Endothelial cell of umbilical vein (primary cell): ENCODE results near the gene DGKB.

ENCODE experiments used
- CTCF ChIP-seq, 2 donors: IDR thresholded peaks; 1 replicate in 1 of 2; 2 replicates in 1 of 2; pipeline ENCODE4 v1.5.1; 2011; ENCODE audit warnings: low read length in 2 of 2, mild to moderate bottlenecking in 2 of 2, moderate library complexity in 2 of 2, control low read depth in 1 of 2, inconsistent platforms in 1 of 2, low read depth in 1 of 2; ENCODE audit not compliant: insufficient read depth in 1 of 2; ENCODE audit errors: extremely low read depth in 1 of 2
- EZH2 ChIP-seq: IDR thresholded peaks from 2 replicates; pipeline ENCODE4 v1.6.1; 2012; ENCODE audit warnings: borderline replicate concordance, low read depth, mild to moderate bottlenecking, moderate library complexity, low read length, inconsistent platforms; ENCODE audit not compliant: severe bottlenecking
- FOS ChIP-seq: IDR thresholded peaks from 2 replicates; pipeline ENCODE4 v1.6.1; 2011; ENCODE audit warnings: mild to moderate bottlenecking, low read length, moderate library complexity, borderline replicate concordance; ENCODE audit not compliant: insufficient read depth
- MYC ChIP-seq: IDR thresholded peaks from one replicate; pipeline ENCODE4 v1.6.1; 2011; ENCODE audit warnings: mild to moderate bottlenecking, low read depth, low read length
- POLR2AphosphoS5 ChIP-seq: IDR thresholded peaks from 2 replicates; pipeline ENCODE4 v1.6.1; 2012; ENCODE audit warnings: low read depth, mild to moderate bottlenecking, control low read depth, low read length, moderate library complexity; ENCODE audit not compliant: insufficient read depth

GRCh38 chr7:14381306-14381705 is 521.2 kb downstream of the DGKB start:
- TF ChIP-seq CTCF (IDR thresholded peaks at IDR 0.05; ENCODE audit: extremely low read depth in 1 of 2, insufficient read depth in 1 of 2, low read depth in 1 of 2, low read length in 2 of 2) (no peak), EZH2 (no peak), MYC (no peak), POLR2AphosphoS5 (no peak), FOS (no peak)
